HepG2 (cell line): Measurements from ENCODE around the gene AFF4. TPM values are rescaled to one million over a fixed set of nuclear protein-coding genes. Genes with fewer than 3 reads are reported as not detected.
A peak's percentile ranks its signal among the peaks of the same experiment; 100 is the strongest.

Experiments used
- ARID4A ChIP-seq: sonication (generic); formaldehyde crosslinking; IDR thresholded peaks from 2 replicates; pipeline ENCODE4 v1.5.0; 2020; ENCODE audit warnings: mild to moderate bottlenecking, missing genetic modification reagents, borderline replicate concordance
- CHCHD3 ChIP-seq: sonication (generic); formaldehyde crosslinking; IDR thresholded peaks from 2 replicates; pipeline ENCODE4 v1.8.0; 2022; ENCODE audit warnings: mild to moderate bottlenecking, missing genetic modification reagents, moderate library complexity
- ELF3 ChIP-seq: IDR thresholded peaks from 2 replicates; pipeline ENCODE4 v1.6.1; 2016; ENCODE audit warnings: missing genetic modification reagents, missing compliant biosample characterization
- HDAC1 ChIP-seq: sonication (generic); formaldehyde crosslinking; IDR thresholded peaks from 2 replicates; pipeline ENCODE4 v1.5.1; 2020; ENCODE audit warnings: mild to moderate bottlenecking, missing genetic modification reagents
- KDM4B ChIP-seq: sonication (generic); formaldehyde crosslinking; IDR thresholded peaks from 2 replicates; pipeline ENCODE4 v1.4.0; 2020; ENCODE audit warnings: missing genetic modification reagents
- MTF1 ChIP-seq: sonication (generic); formaldehyde crosslinking; IDR thresholded peaks from 2 replicates; pipeline ENCODE4 v1.5.0; 2020; ENCODE audit warnings: missing genetic modification reagents
- NFAT5 ChIP-seq: sonication (generic); formaldehyde crosslinking; IDR thresholded peaks from 2 replicates; pipeline ENCODE4 v1.4.0; 2020; ENCODE audit warnings: missing genetic modification reagents
- NFE2L2 ChIP-seq: fragments of 150-350 bp; IDR thresholded peaks from 2 replicates; pipeline ENCODE4 v1.6.1; 2014; ENCODE audit warnings: low read length
- REST ChIP-seq, 2 experiments: IDR thresholded peaks; 2 replicates each; pipeline ENCODE4 v1.6.1; 2011 to 2012; ENCODE audit warnings: low read length in 2 of 2, borderline replicate concordance in 1 of 2, low read depth in 1 of 2, mild to moderate bottlenecking in 1 of 2, moderate library complexity in 1 of 2
- ZBTB25 ChIP-seq: IDR thresholded peaks from 2 replicates; pipeline ENCODE4 v1.6.1; 2018; ENCODE audit warnings: missing genetic modification reagents
- ZNF414 ChIP-seq: sonication (generic); formaldehyde crosslinking; IDR thresholded peaks from 2 replicates; pipeline ENCODE4 v1.5.0; 2020; ENCODE audit warnings: missing genetic modification reagents
- ZSCAN21 ChIP-seq: sonication (generic); formaldehyde crosslinking; IDR thresholded peaks from 2 replicates; pipeline ENCODE4 v1.8.0; 2022; ENCODE audit warnings: mild to moderate bottlenecking, missing genetic modification reagents, moderate library complexity, borderline replicate concordance
- ZSCAN30 ChIP-seq: sonication (generic); formaldehyde crosslinking; IDR thresholded peaks from 2 replicates; pipeline ENCODE4 v1.5.0; 2020; ENCODE audit warnings: mild to moderate bottlenecking, missing genetic modification reagents
- polyA plus RNA-seq, 8 experiments: library from polyadenylated mRNA; depleted of rRNA in 3 of 8; stranded (reverse) in 7 of 8; unstranded in 1 of 8; fragments of >200 nt; fragmentation: Illumina TruSeq in 4 of 8; extraction: Trizol in 4 of 8; gene quantifications; 2 replicates each; pipeline versions ENCODE4 v1.2.1 to v1.2.3, GENCODE V29; 2011 to 2016; ENCODE audit warnings: low read depth in 4 of 8, missing spikeins in 1 of 8, mixed read lengths in 1 of 8; ENCODE audit not compliant: insufficient read depth in 1 of 8
- total RNA-seq, 5 experiments: library from RNA; depleted of rRNA; stranded (reverse); fragments of >200 nt; fragmentation: Illumina TruSeq; extraction: Trizol; gene quantifications; 2 replicates each; pipeline ENCODE4 v1.2.3, GENCODE V29; 2016; ENCODE audit warnings: low read depth in 1 of 5

The AFF4 gene
- total and polyA plus RNA-seq, 2 of the 13 experiments (the other 11 are each of a cell fraction or from before 2014, with no cell fraction given), result 22.1 to 25.5 TPM

GRCh38 chr5:132866342-132867045 is 96.9 kb downstream of the AFF4 start, which contains the start of the genes GDF9 and UQCRQ (continued):
- TF ChIP-seq NFE2L2, result no peak
- TF ChIP-seq ZSCAN21 (CRISPR knock-in tag), result no peak
- no peak for TF ChIP-seq CHCHD3
- TF ChIP-seq ZNF414 (CRISPR knock-in tag), result 0 out of 2 replicates have a peak, but pooled peaks have one; percentile 32
- no peak; a peak in 1 of 4 replicates for TF ChIP-seq REST (IDR thresholded peaks at IDR 0.05; ENCODE audit: borderline replicate concordance in 1 of 2, low read depth in 1 of 2, low read length in 2 of 2)
- TF ChIP-seq KDM4B (CRISPR knock-in tag), result peak; percentile 80
- no peak for TF ChIP-seq MTF1 (CRISPR knock-in tag)
- peak; percentile 63 for TF ChIP-seq ELF3
- TF ChIP-seq ZSCAN30, result no peak
- peak; percentile 92 for TF ChIP-seq ARID4A (CRISPR knock-in tag)
- peak; percentile 78 for TF ChIP-seq HDAC1 (CRISPR knock-in tag)
- peak; percentile 82 for TF ChIP-seq ZBTB25 (CRISPR knock-in tag)
- TF ChIP-seq NFAT5 (CRISPR knock-in tag), result no peak
